SK-N-SH (cell line): ENCODE measurements around the gene ZSWIM8.

Experiments used
- CTCF ChIP-seq: fragments of 200-600 bp; sonication (generic); IDR thresholded peaks from 2 replicates; pipeline ENCODE4 v1.6.1; 2017; ENCODE audit warnings: antibody characterized with exemption, mild to moderate bottlenecking, moderate library complexity
- EP300 ChIP-seq, 2 experiments: IDR thresholded peaks; 2 replicates each; pipeline versions ENCODE4 v1.4.0 to v1.6.1; 2012; ENCODE audit warnings: borderline replicate concordance in 1 of 2, low read depth in 1 of 2, low read length in 1 of 2
- EZH2phosphoT487 ChIP-seq: fragments of 200-600 bp; sonication (generic); IDR thresholded peaks from 2 replicates; pipeline ENCODE4 v1.6.1; 2017; ENCODE audit warnings: low read depth, mixed run types, mild to moderate bottlenecking, antibody characterized with exemption, moderate library complexity, borderline replicate concordance
- POLR2AphosphoS5 ChIP-seq: IDR thresholded peaks from 2 replicates; pipeline ENCODE4 v1.6.1; 2012; ENCODE audit warnings: low read depth, low read length
- SMC3 ChIP-seq: IDR thresholded peaks from 2 replicates; pipeline ENCODE4 v1.6.1; 2012; ENCODE audit warnings: low read depth, low read length, improper control_type of control experiment
- USF2 ChIP-seq: fragments of 150-350 bp; IDR thresholded peaks from 2 replicates; pipeline ENCODE4 v1.6.1; 2017; ENCODE audit warnings: antibody characterized with exemption, low read length, low read depth, borderline replicate concordance

GRCh38 chr10:73838827-73839226 is 53.4 kb downstream of the ZSWIM8 start:
- TF ChIP-seq CTCF (no peak), EZH2phosphoT487 (no peak), USF2 (no peak), SMC3 (no peak), EP300 (IDR thresholded peaks at IDR 0.05; ENCODE audit: borderline replicate concordance in 1 of 2, low read depth in 1 of 2, low read length in 1 of 2) (no peak), POLR2AphosphoS5 (no peak)
